Suprapubic skin (tissue), 4 donors: Measurements from ENCODE around the gene LRMDA.

Experiments
- POLR2A ChIP-seq, 2 donors: fragments of 450-650 bp; IDR thresholded peaks; one replicate each; pipeline ENCODE4 v1.6.1; 2017; ENCODE audit warnings: antibody characterized with exemption in 2 of 2, mild to moderate bottlenecking in 2 of 2, moderate library complexity in 2 of 2
- POLR2AphosphoS5 ChIP-seq, 3 donors: sonication (generic); formaldehyde crosslinking; IDR thresholded peaks; one replicate each; pipeline ENCODE4 v1.6.1; 2017; ENCODE audit warnings: antibody characterized with exemption in 3 of 3
- TF ChIP-seq, protein P1 (sequence below), 2 donors: fragments of 200-600 bp in 1 of 2; fragments of 450-650 bp in 1 of 2; sonication (generic) in 1 of 2; IDR thresholded peaks; one replicate each; pipeline ENCODE4 v1.5.1; 2016 to 2019; ENCODE audit warnings: antibody characterized with exemption in 2 of 2, mild to moderate bottlenecking in 1 of 2, moderate library complexity in 1 of 2

DNA sequence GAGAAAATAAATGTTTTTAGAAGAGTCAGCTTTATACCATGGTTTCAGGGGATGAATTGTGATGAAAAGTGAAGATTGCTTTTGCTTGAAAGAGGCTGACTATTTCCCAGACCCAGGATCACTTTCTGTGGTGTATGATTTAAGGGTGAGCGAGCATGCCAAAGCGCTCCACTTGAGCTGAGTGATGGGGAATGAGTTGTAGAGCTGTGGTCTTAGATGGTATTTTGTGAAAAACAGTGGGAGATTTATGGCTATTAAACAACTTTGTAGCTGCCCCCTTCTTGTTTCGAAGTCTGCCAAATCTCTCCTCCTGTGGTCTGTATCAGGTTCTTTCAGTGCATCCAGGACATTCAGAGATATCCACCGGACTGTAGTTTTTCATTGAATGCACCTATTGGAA, 888.2 kb downstream of the LRMDA start:
- TF ChIP-seq, protein P1, sequence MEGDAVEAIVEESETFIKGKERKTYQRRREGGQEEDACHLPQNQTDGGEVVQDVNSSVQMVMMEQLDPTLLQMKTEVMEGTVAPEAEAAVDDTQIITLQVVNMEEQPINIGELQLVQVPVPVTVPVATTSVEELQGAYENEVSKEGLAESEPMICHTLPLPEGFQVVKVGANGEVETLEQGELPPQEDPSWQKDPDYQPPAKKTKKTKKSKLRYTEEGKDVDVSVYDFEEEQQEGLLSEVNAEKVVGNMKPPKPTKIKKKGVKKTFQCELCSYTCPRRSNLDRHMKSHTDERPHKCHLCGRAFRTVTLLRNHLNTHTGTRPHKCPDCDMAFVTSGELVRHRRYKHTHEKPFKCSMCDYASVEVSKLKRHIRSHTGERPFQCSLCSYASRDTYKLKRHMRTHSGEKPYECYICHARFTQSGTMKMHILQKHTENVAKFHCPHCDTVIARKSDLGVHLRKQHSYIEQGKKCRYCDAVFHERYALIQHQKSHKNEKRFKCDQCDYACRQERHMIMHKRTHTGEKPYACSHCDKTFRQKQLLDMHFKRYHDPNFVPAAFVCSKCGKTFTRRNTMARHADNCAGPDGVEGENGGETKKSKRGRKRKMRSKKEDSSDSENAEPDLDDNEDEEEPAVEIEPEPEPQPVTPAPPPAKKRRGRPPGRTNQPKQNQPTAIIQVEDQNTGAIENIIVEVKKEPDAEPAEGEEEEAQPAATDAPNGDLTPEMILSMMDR (IDR thresholded peaks at IDR 0.05), result no peak
- TF ChIP-seq POLR2A (IDR thresholded peaks at IDR 0.05), result no peak
- TF ChIP-seq POLR2AphosphoS5 (IDR thresholded peaks at IDR 0.05), result no peak
